SIG-M5 treated with dmso at 0.1 percent for 504 hours (cell line): Measurements from ENCODE around the gene LMBR1L.
A peak's percentile ranks its signal among the peaks of the same experiment; 100 is the strongest.

ENCODE experiments used
- DNase-seq: peaks from one replicate; lab custom pipeline; 2025; ENCODE audit not compliant: unreplicated experiment; lab: John Stamatoyannopoulos, UW

LMBR1L gene

GRCh38 chr12:49121047-49121696 is 10.5 kb upstream of the LMBR1L start:
- DNase-seq = no peak

DNA sequence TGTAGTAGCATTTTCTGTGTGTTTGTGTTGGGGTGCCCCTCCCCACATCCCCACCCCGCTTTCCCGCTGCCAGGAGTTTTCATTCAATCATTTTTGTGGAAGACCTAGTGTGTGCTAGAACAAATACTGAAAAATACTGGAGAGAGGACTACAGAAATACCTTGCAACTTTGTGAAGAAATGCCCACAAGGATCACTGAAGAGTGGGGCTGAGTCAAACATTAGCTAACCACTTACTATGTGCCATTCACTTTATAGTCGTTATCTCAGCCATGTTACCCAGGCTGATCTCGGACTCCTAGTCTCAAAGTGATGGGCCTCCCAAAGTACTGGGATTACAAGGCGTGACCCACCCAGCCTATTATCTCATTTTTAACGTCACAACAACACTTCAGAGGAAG is 559 bp upstream of the LMBR1L start:
- DNase-seq = no peak

- no peak for DNase-seq
Observed at GRCh38 chr12:49109641-49110463, 795 bp downstream of the LMBR1L start.

DNA sequence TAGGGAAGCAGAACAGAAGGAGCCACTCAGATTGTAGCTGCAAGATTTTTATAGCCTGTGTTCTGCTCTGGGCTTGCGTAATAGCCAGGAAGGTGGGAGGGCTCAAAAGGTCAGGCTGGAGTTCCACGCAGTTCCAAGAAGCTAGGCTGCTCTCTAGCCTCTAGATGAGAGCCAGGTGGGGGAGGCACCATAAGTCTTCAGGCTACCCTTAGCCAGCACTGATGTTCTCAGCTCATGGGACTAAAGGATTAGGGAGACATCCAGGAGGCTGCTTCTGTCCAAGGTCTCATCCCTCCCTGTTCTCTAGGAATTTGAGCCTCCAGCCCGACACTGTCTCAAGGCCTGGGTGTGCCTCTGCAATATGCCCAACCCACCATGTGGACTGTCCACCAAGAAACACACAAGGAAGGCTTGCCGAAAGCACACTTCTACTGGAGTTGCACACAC is 1.7 kb downstream of the LMBR1L start:
- peak; percentile 75 for DNase-seq

DNA sequence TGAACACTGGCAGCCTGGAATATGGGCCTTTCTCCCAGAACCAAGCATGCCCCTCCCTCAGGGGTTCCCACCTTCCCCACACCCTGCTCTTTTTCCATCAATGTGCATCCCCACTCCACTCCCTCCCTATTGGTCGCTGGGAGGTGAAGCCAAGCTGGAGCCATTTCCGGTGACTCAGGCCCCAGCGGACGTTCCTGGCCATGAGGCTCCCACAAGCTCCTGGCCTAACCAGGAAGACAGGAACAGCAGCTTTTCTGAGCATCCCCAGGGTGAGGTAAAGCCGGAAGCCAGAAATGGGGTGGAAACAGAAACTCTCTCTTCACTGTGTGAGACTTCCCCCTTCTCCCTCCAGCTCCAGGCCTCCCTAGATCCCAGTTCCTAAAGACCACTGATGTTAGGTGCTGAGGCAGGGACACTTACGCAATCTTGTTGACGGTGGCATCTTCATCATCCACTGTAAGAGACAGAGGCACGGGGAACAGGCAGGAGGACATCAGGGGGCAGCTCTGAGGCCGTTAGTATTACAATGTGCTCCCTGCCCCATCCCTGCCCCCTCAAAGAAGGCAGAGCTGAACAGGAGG is 5.1 kb downstream of the LMBR1L start:
- DNase-seq = no peak

DNA sequence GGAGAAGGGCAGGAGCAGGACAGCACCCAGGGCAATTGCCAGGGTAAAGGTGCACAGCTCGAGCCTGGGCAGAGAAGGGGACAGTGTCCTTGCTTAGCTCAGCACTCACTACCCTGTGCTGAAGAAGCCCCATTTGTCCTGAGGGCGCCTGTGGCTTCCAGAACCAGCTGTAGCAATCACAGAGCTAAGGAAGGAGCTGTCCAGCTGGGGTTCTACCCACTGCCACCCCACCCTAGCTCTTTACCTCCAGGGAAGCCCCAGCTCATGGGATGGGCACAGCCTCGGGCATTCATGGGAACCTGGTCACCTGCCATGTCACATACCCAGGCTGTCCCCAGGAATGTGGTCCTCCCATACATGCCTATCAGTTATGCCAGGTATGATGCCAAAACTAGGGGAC is 5.8 kb downstream of the LMBR1L start:
- no peak for DNase-seq

DNA sequence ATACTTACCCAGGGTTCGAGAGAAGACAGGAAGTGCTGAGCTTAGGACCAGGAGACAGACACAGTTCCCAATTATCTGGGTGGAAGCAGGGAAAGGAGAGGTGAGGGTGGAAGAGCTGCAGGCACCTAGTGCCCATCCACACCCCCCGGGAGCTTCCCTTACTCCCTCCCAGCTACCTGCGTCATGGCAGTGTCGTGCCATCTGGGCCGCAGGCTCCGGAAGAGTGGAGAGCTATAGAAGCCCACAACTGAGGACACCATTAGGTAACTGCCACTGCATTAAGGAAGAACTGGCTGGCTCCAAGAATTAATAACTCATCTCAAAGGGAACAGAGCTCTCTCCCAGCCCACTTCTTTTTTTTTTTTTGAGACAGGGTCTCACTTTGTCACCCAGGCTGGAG is 10.3 kb downstream of the LMBR1L start:
- no peak for DNase-seq

DNA sequence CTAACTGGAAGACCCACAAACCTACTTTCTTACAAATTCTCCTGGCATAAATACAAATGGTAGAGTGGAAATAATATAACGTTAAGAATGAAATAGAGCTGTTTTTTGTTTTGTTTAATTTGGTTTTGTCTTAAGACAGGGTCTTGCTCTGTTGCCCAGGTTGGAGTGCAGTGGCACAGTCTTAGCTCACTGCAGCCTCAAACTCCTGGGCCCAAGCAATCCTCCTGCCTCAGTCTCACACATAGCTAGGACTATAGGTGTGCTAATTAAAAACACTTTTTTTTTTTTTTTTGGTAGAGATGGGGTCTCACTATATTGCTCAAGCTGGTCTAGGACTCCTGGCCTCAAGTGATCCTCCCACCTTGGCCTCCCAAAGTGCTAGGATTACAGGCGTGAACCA is 11.9 kb downstream of the LMBR1L start:
- no peak for DNase-seq

- peak; percentile 56 for DNase-seq
Observed at GRCh38 chr12:49098035-49098451, 12.6 kb downstream of the LMBR1L start.

GRCh38 chr12:49097381-49097780 is 13.3 kb downstream of the LMBR1L start:
- no peak for DNase-seq

- DNase-seq = no peak
Observed at GRCh38 chr12:49094975-49095365, 15.7 kb downstream of the LMBR1L start.

DNA sequence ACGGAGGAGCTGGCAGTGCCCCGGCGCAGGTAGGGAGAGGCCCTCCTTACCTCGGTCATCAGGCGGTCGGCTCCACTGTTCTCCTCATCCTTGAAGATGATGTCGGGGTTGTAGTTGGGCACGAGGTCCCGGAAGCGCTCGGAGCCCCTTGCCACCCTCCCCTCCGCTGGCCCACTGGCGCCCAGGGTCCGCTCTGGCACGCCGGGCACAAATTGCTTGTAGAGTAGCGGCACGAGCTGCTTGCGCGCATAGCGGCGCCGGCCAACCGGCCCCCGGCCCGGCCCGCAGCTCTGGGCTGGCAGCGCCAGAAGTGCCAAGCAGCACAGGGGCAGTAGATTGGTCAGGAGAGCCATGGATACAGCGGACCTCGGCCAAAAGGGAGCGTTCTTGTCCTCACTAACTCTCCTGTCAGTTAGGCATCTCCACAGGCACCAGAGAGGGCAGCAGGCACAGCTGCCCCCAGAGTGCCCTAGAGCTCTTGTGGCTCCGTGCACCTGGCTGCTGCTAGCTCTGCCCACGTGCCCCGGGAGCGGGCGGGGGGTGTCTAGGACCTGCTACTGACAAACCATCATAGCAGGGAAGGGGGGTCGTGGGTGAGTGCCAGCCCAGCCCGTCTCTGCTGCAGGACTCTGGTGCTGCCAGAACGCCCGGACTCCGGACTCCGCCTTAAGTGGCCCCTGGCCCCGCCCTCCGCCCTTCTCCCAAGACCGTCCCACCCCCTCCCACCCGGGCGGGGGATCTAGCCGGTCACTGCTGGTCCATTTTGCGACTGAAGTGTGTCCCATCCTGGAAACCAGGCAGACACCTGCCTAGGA is 16.3 kb downstream of the LMBR1L start, which contains the start of gene DHH:
Gene DHH (minus strand): TSS at position 642 of the 815 bp plus-strand sequence. CDS start 289 bp downstream, at position 353.
- DNase-seq = no peak

- DNase-seq = no peak
Observed at GRCh38 chr12:49093792-49094159, 16.9 kb downstream of the LMBR1L start.

DNA sequence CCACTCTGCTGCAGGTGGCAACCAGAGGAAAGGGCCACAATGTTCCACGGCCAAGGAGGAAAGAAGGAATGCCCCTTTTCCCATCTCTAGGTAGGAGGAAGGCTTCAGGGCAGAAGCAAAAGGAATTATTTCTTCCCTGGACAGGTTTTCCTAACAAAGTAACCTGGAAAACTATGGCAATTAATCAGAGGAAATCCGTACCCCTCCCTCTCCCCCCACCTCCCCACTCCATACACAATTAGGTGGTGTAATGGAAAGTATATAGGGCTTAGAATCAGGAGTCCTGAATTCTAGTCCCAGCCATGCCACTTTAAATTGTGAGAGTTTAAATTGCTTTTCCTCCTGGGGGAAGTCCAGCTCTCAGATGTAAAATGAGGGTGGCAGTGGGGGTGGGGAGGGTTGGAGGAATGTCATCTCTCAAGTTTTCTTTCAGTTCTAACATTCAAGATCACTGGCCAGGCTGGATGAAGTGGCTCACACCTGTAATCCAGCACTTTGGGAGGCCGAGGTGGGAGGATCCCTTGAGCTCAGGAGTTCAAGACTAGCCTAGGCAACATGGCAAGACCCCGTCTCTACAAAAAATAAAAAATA is 17.7 kb downstream of the LMBR1L start:
- no peak for DNase-seq

GRCh38 chr12:49092086-49092815 is 18.4 kb downstream of the LMBR1L start:
- DNase-seq = peak; percentile 45

DNA sequence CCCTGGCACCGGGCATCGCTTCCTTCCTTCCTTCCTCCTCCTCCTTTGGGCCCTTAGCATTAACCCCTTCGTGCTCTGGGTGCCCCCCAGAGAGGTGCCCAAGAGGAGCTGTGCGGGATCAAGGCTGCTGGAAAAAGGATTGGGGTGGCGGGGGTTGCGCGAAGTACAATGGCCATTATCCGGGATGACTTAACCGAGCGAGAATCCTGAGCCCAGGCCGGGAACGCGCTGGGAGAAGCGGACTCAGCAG is 18.9 kb downstream of the LMBR1L start:
- DNase-seq = no peak

- DNase-seq = no peak
Observed at GRCh38 chr12:49091056-49091835, 19.4 kb downstream of the LMBR1L start.

DNA sequence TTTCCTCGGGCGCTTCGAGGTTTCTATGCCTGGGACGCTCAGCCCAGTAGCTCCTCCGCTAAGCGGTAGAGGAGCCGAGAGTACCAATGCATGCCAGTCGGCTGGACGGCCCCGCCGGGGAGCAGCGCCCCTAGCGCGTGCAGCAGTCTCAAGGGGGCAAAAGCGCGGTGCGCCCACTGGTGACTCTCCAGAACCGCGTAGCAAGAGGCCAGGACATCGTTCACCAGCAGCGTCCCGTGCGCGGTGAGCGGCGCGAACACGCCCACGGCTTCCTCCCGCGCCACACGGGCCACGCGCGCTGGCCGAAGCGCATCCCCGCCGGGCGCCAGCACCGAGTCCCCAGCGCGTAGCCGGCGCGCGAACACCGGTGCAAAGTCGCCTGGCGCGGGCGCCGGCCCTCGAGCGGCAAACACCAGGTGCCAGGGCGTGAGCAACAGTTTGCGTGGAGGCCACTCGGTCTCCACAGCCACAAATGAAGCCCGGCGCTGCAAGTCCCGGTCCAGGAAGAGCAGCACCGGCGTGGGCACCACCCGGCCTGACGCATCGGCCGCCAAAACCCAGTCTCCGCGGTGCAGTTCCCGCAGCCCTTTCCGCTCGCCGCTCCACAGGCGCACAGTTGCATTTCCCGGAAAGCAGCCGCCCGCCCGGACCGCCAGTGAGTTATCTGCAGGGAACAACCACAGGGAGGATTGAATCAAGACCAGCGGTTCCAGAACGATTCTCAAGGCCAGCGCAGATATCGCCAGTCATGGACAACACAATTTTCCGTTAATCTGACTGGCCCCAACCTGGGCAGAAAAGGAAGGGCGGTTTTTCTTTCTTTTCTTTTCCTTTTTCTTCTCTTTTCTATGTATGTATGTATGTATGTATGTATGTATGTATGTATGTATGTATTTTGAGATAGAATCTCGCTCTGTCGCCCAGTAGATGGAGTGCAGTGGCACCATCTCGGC is 20.6 kb downstream of the LMBR1L start:
- peak; percentile 31 for DNase-seq

- no peak for DNase-seq
Observed at GRCh38 chr12:49088932-49089330, 21.7 kb downstream of the LMBR1L start.
